Suprapubic skin (tissue), 4 donors: ENCODE results near the gene BMPR1B. TPM values are rescaled to one million over a fixed set of nuclear protein-coding genes. Genes with fewer than 3 reads are reported as not detected.
"Not testable (repeated sequence)": the region's sequence is repeated elsewhere in the genome, so short reads cannot be mapped to it uniquely, and the experiment has no call there.

Source experiments
- DNase-seq, 2 donors: peaks; one replicate each; pipeline ENCODE4 v3.0.0-alpha.2; 2019; ENCODE audit warnings: low spot score in 2 of 2
- H3K27ac ChIP-seq: fragments of 200-600 bp; sonication (generic); one replicate; pipeline ENCODE4 v1.5.1; 2019
- H3K27me3 ChIP-seq: fragments of 200-600 bp; sonication (generic); one replicate; pipeline ENCODE4 v1.5.1; 2019
- H3K36me3 ChIP-seq: fragments of 200-600 bp; sonication (generic); one replicate; pipeline ENCODE4 v1.5.1; 2019
- H3K4me1 ChIP-seq: fragments of 200-600 bp; sonication (generic); one replicate; pipeline ENCODE4 v1.5.1; 2019
- H3K4me3 ChIP-seq: fragments of 200-600 bp; sonication (generic); one replicate; pipeline ENCODE4 v1.5.1; 2019; ENCODE audit warnings: mild to moderate bottlenecking
- H3K9me3 ChIP-seq: fragments of 200-600 bp; sonication (generic); one replicate; pipeline ENCODE4 v1.5.1; 2019
- CTCF ChIP-seq, 2 donors: fragments of 200-600 bp in 1 of 2; fragments of 450-650 bp in 1 of 2; sonication (generic) in 1 of 2; IDR thresholded peaks; one replicate each; pipeline ENCODE4 v1.5.1; 2016 to 2019; ENCODE audit warnings: antibody characterized with exemption in 2 of 2, mild to moderate bottlenecking in 1 of 2, moderate library complexity in 1 of 2
- EP300 ChIP-seq: sonication (generic); formaldehyde crosslinking; IDR thresholded peaks from one replicate; pipeline ENCODE4 v1.6.1; 2017; ENCODE audit warnings: antibody characterized with exemption
- POLR2A ChIP-seq, 2 donors: fragments of 450-650 bp; IDR thresholded peaks; one replicate each; pipeline ENCODE4 v1.6.1; 2017; ENCODE audit warnings: antibody characterized with exemption in 2 of 2, mild to moderate bottlenecking in 2 of 2, moderate library complexity in 2 of 2
- POLR2AphosphoS5 ChIP-seq, 3 donors: sonication (generic); formaldehyde crosslinking; IDR thresholded peaks; one replicate each; pipeline ENCODE4 v1.6.1; 2017; ENCODE audit warnings: antibody characterized with exemption in 3 of 3
- WGBS: methylation state at CpG from one replicate; pipeline ENCODE4 v1.1.5; 2018; 5-methylcytosine and 5-hydroxymethylcytosine counted together
- total RNA-seq, 4 donors: library from RNA; depleted of rRNA; stranded (reverse); fragments of >200 nt; gene quantifications; one replicate each; pipeline ENCODE4 v1.1.0, GENCODE V29; 2016

BMPR1B gene
- total RNA-seq, 4 donors from 2014 or later: 0.38 to 1.2 (median 0.75) TPM

GRCh38 chr4:95124906-95125504, 367.2 kb downstream of the BMPR1B start:
- no peak overlapping the region for H3K4me3 ChIP-seq

GRCh38 chr4:95129031-95129430, 371.3 kb downstream of the BMPR1B start:
- 60% methylated on average over 4 of the region's 4 CpGs for WGBS
- no peak overlapping the region for H3K4me3 ChIP-seq
- H3K9me3 ChIP-seq: no peaks in the 10 kb centered on the region
- no peak overlapping the region for H3K27ac ChIP-seq
- no peak for DNase-seq
- peaks cover 9% of the 10 kb centered on the region for H3K4me1 ChIP-seq
- no peaks in the 10 kb centered on the region for H3K27me3 ChIP-seq
- H3K36me3 ChIP-seq: no peaks in the 10 kb centered on the region
- TF ChIP-seq POLR2AphosphoS5 (IDR thresholded peaks at IDR 0.05): no peak
- TF ChIP-seq POLR2A (IDR thresholded peaks at IDR 0.05): no peak

More at GRCh38 chr4:95124906-95125504, 367.2 kb downstream of the BMPR1B start:
- no peaks in the 10 kb centered on the region for H3K9me3 ChIP-seq
- H3K4me1 ChIP-seq: peaks cover 6% of the 10 kb centered on the region
- H3K36me3 ChIP-seq: no peaks in the 10 kb centered on the region
- TF ChIP-seq EP300: no peak
- TF ChIP-seq POLR2AphosphoS5 (IDR thresholded peaks at IDR 0.05): no peak
- peak in 1 of 2 donors; percentile 25 for TF ChIP-seq CTCF (IDR thresholded peaks at IDR 0.05)
- TF ChIP-seq POLR2A (IDR thresholded peaks at IDR 0.05): no peak
- DNase-seq: no peak
- H3K27ac ChIP-seq: no peak overlapping the region
- 53% methylated on average over 4 of the region's 4 CpGs for WGBS
- H3K27me3 ChIP-seq: no peaks in the 10 kb centered on the region

GRCh38 chr4:95129821-95130311, 372.1 kb downstream of the BMPR1B start:
- Histone ChIP-seq H3K36me3 (no peaks in the 10 kb centered on the region), H3K4me3 (no peak overlapping the region), H3K9me3 (no peaks in the 10 kb centered on the region), H3K27me3 (no peaks in the 10 kb centered on the region), H3K27ac (no peak overlapping the region), H3K4me1 (peaks cover 9% of the 10 kb centered on the region)
- 30% methylated on average over 7 of the region's 7 CpGs for WGBS
- no peak for TF ChIP-seq CTCF (IDR thresholded peaks at IDR 0.05)
- no peak for TF ChIP-seq POLR2A (IDR thresholded peaks at IDR 0.05)
- TF ChIP-seq EP300: no peak
- no peak for TF ChIP-seq POLR2AphosphoS5 (IDR thresholded peaks at IDR 0.05)
- DNase-seq: no peak

- not testable (repeated sequence) for H3K27ac ChIP-seq, H3K36me3 ChIP-seq, H3K9me3 ChIP-seq, DNase-seq, H3K4me1 ChIP-seq, H3K27me3 ChIP-seq, H3K4me3 ChIP-seq
- 93% methylated on average over 4 of the region's 4 CpGs for WGBS
Measured at GRCh38 chr4:95134016-95134415, 376.3 kb downstream of the BMPR1B start.

GRCh38 chr4:95139424-95139823, 381.7 kb downstream of the BMPR1B start:
- not testable (repeated sequence) for H3K9me3 ChIP-seq, DNase-seq, H3K27ac ChIP-seq, H3K4me1 ChIP-seq, H3K36me3 ChIP-seq, H3K4me3 ChIP-seq, H3K27me3 ChIP-seq
- WGBS: 94% methylated on average over 13 of the region's 14 CpGs

- no peaks in the 10 kb centered on the region for H3K36me3 ChIP-seq
- no peak overlapping the region for H3K27ac ChIP-seq
- no peak for DNase-seq
- no peaks in the 10 kb centered on the region for H3K9me3 ChIP-seq
- no peak overlapping the region for H3K4me3 ChIP-seq
- WGBS: 58% methylated on average over 5 of the region's 5 CpGs
- TF ChIP-seq POLR2A (IDR thresholded peaks at IDR 0.05): no peak
- no peak for TF ChIP-seq EP300
- no peak for TF ChIP-seq POLR2AphosphoS5 (IDR thresholded peaks at IDR 0.05)
- TF ChIP-seq CTCF (IDR thresholded peaks at IDR 0.05): no peak
- no peaks in the 10 kb centered on the region for H3K27me3 ChIP-seq
- no peaks in the 10 kb centered on the region for H3K4me1 ChIP-seq
Measured at GRCh38 chr4:95141361-95141760, 383.6 kb downstream of the BMPR1B start.

- Histone ChIP-seq H3K27ac (no peak overlapping the region), H3K27me3 (no peaks in the 10 kb centered on the region), H3K4me1 (no peaks in the 10 kb centered on the region), H3K9me3 (no peaks in the 10 kb centered on the region), H3K4me3 (no peak overlapping the region), H3K36me3 (no peaks in the 10 kb centered on the region)
- no peak for TF ChIP-seq POLR2A (IDR thresholded peaks at IDR 0.05)
- no peak for TF ChIP-seq POLR2AphosphoS5 (IDR thresholded peaks at IDR 0.05)
- no peak for TF ChIP-seq EP300
- no peak for TF ChIP-seq CTCF (IDR thresholded peaks at IDR 0.05)
- WGBS: 66% methylated on average over 4 of the region's 4 CpGs
- DNase-seq: no peak
Measured at GRCh38 chr4:95142932-95143331, 385.2 kb downstream of the BMPR1B start.
